K562 (cell line): ENCODE results near the gene HMCN2. TPM values are rescaled to one million over a fixed set of nuclear protein-coding genes. Genes with fewer than 3 reads are reported as not detected.

ENCODE experiments used
- ATAC-seq: fragments of 200-7000 bp; cut with Tn5 transposase; 3 replicates; pipeline ENCODE4 v1.9.1; 2020; ENCODE audit warnings: moderate library complexity
- BruUV-seq: library from RNA; stranded (reverse); fragments of 400-500 nt; replicated peaks from 2 replicates; lab custom pipeline; 2021; lab: Mats Ljungman, UMichigan
- CTCF ChIA-PET: fragments of 300-600 bp; formaldehyde crosslinking; extraction: SDS; loops from one replicate; lab custom pipeline; 2021; ENCODE audit warnings: low intra/inter-chr PET ratio; lab: Yijun Ruan, JAX
- POLR2A ChIA-PET: fragments of 300-600, 350-650 bp; sonication (Branson Sonifier 250); formaldehyde crosslinking; extraction: SDS; loops from one replicate; lab custom pipeline; 2021; ENCODE audit warnings: antibody characterized with exemption, inconsistent platforms; lab: Yijun Ruan, JAX
- DNase-seq, 4 experiments: peaks; one replicate each; pipeline versions ENCODE4 v3.0.0 to v3.0.0-alpha.2; 2011 to 2018; ENCODE audit warnings: low spot score in 3 of 4, mixed read lengths in 3 of 4; ENCODE audit errors: extremely low read depth in 1 of 4
- FAIRE-seq: peaks from 2 replicates; lab custom pipeline; 2011; peaks lifted over from hg19 to GRCh38; lab: Jason Lieb, UNC
- H2AFZ ChIP-seq: 2 replicates; pipeline ENCODE4 v1.6.0; 2011; ENCODE audit warnings: low read depth, low read length, control low read depth, inconsistent platforms
- H3K27ac ChIP-seq: fragments of 200-600 bp; 3 replicates; pipeline ENCODE4 v1.8.0; 2011; ENCODE audit warnings: low read depth, mild to moderate bottlenecking, control low read depth, inconsistent platforms, low read length, moderate library complexity, mixed read lengths; ENCODE audit errors: extremely low read depth
- H3K27me3 ChIP-seq, 2 experiments: fragments of 300-600 bp in 1 of 2; 2 replicates in 1 of 2; 3 replicates in 1 of 2; pipeline versions ENCODE4 v1.6.0 to v1.8.0; 2011; ENCODE audit warnings: inconsistent platforms in 2 of 2, low read length in 2 of 2, mild to moderate bottlenecking in 1 of 2, mixed read lengths in 1 of 2, moderate library complexity in 1 of 2; ENCODE audit not compliant: control insufficient read depth in 2 of 2, insufficient read depth in 2 of 2
- H3K36me3 ChIP-seq: fragments of 300-600 bp; 3 replicates; pipeline ENCODE4 v1.8.0; 2011; ENCODE audit warnings: mild to moderate bottlenecking, low read length, inconsistent platforms; ENCODE audit not compliant: control insufficient read depth, insufficient read depth
- H3K4me1 ChIP-seq, 2 experiments: fragments of 200-600 bp in 1 of 2; replicated peaks in 1 of 2; 2 replicates in 1 of 2; 3 replicates in 1 of 2; pipeline versions ENCODE4 v1.5.1 to v1.8.0; 2011; ENCODE audit warnings: inconsistent platforms in 2 of 2, low read length in 2 of 2, mild to moderate bottlenecking in 1 of 2, mixed read lengths in 1 of 2, moderate library complexity in 1 of 2; ENCODE audit not compliant: control insufficient read depth in 2 of 2, insufficient read depth in 2 of 2
- H3K4me2 ChIP-seq: 2 replicates; pipeline ENCODE4 v1.6.1; 2011; ENCODE audit warnings: low read length, control low read depth, inconsistent platforms, mixed read lengths; ENCODE audit not compliant: insufficient read depth
- H3K4me3 ChIP-seq: fragments of 200-600 bp; sonication (generic), shearing (Covaris generic); 2 replicates; pipeline ENCODE4 v1.5.1; 2016; ENCODE audit warnings: control low read depth, inconsistent platforms
- H3K79me2 ChIP-seq: fragments of 200-600 bp; 3 replicates; pipeline ENCODE4 v1.8.0; 2011; ENCODE audit warnings: low read length, inconsistent platforms; ENCODE audit not compliant: control insufficient read depth, insufficient read depth
- H3K9ac ChIP-seq, 2 experiments: 2 replicates each; pipeline versions ENCODE4 v1.6.0 to v1.6.1; 2011; ENCODE audit warnings: low read depth in 2 of 2, low read length in 2 of 2, control low read depth in 1 of 2, inconsistent platforms in 1 of 2, mild to moderate bottlenecking in 1 of 2, mixed read lengths in 1 of 2; ENCODE audit not compliant: insufficient read depth in 1 of 2
- H3K9me1 ChIP-seq: one replicate; pipeline ENCODE4 v1.6.0; 2011; ENCODE audit warnings: inconsistent platforms, mild to moderate bottlenecking, low read length, moderate library complexity; ENCODE audit not compliant: control insufficient read depth, insufficient read depth
- H3K9me3 ChIP-seq: replicated peaks from 2 replicates; pipeline ENCODE4 v1.5.1; 2011; ENCODE audit warnings: low read depth, low read length, inconsistent platforms; ENCODE audit not compliant: control insufficient read depth, insufficient read depth
- H4K20me1 ChIP-seq: replicated peaks from 2 replicates; pipeline ENCODE4 v1.6.1; 2011; ENCODE audit warnings: low read length, inconsistent platforms, mixed read lengths; ENCODE audit not compliant: control insufficient read depth, insufficient read depth
- MEF2D ChIP-seq: conservative IDR thresholded peaks from 2 replicates; pipeline ENCODE4 v1.6.1; 2016; ENCODE audit warnings: low read depth, missing genetic modification characterization, missing compliant biosample characterization
- NFIC ChIP-seq: fragments of 450-650 bp; IDR thresholded peaks from 2 replicates; pipeline ENCODE4 v1.6.1; 2017; ENCODE audit warnings: mild to moderate bottlenecking, inconsistent platforms
- POLR3G ChIP-seq: IDR thresholded peaks from 2 replicates; pipeline ENCODE4 v1.6.1; 2011; ENCODE audit not compliant: insufficient read length, insufficient replicate concordance; ENCODE audit errors: extremely low read depth
- RB1 ChIP-seq: fragments of 450-650 bp; IDR thresholded peaks from 2 replicates; pipeline ENCODE4 v1.6.1; 2017; ENCODE audit warnings: low read depth, mild to moderate bottlenecking
- SRSF1 ChIP-seq: fragments of 200-400 bp; formaldehyde crosslinking; IDR thresholded peaks from 2 replicates; pipeline ENCODE4 v1.6.1; 2017; ENCODE audit warnings: mild to moderate bottlenecking, low read depth, low read length, moderate library complexity
- ZNF232 ChIP-seq: sonication (generic); formaldehyde crosslinking; IDR thresholded peaks from 2 replicates; pipeline ENCODE4 v1.8.0; 2022; ENCODE audit warnings: mild to moderate bottlenecking, missing genetic modification reagents
- ZNF780A ChIP-seq: fragments of 250-450 bp; sonication (Bioruptor Pico); IDR thresholded peaks from 2 replicates; pipeline ENCODE4 v1.5.0; 2021; ENCODE audit warnings: mild to moderate bottlenecking
- WGBS: fragments of 100-300 bp; shearing (Covaris generic); methylation state at CpG from one replicate; pipeline ENCODE4 v1.1.6; 2016; ENCODE audit warnings: low coverage, mixed read lengths; ENCODE audit not compliant: insufficient coverage; ENCODE audit errors: missing lambda C conversion rate; 5-methylcytosine and 5-hydroxymethylcytosine counted together
- in situ Hi-C: fragments of 300-500 bp; cut with MboI; formaldehyde crosslinking; loops from 4 replicates; pipeline ENCODE4 v1.15.0; 2018; ENCODE audit warnings: inconsistent platforms, mixed read lengths
- intact Hi-C: fragments of 100-400 bp; cut with micrococcal nuclease; formaldehyde crosslinking; loops from 2 replicates; pipeline ENCODE4 v1.14.2; 2022
- polyA plus RNA-seq, 8 experiments: library from polyadenylated mRNA; depleted of rRNA in 4 of 8; stranded (reverse) in 5 of 8; unstranded in 3 of 8; fragments of >200 nt; fragmentation: Nextera tagmentation in 2 of 8; fragmentation: Illumina TruSeq in 1 of 8; extraction: Ambion mirVana in 2 of 8; extraction: Trizol in 1 of 8; gene quantifications; 2 replicates each; pipeline versions ENCODE4 v1.2.1 to v1.2.3, GENCODE V29; 2011 to 2014; ENCODE audit warnings: inconsistent platforms in 1 of 8, missing spikeins in 1 of 8
- total RNA-seq, 7 experiments: library from RNA; depleted of rRNA in 6 of 7; stranded (reverse); fragments of >200 nt in 6 of 7; fragmentation: Illumina TruSeq in 2 of 7; extraction: Trizol in 2 of 7; gene quantifications; 2 replicates each; pipeline versions ENCODE4 v1.2.1 to v1.2.3, GENCODE V29; 2011 to 2021; ENCODE audit warnings: low replicate concordance in 1 of 7
- TF ChIP-seq, protein P1 (sequence below): IDR thresholded peaks from 2 replicates; pipeline ENCODE4 v1.6.1; 2011; ENCODE audit warnings: borderline replicate concordance, low read depth, mild to moderate bottlenecking, moderate library complexity, low read length; ENCODE audit not compliant: insufficient read depth, poor library complexity, severe bottlenecking
- TF ChIP-seq, protein P2 (sequence below): fragments of 250-450 bp; sonication (Bioruptor Pico); IDR thresholded peaks from 2 replicates; pipeline ENCODE4 v1.9.0; 2021; ENCODE audit warnings: mild to moderate bottlenecking, inconsistent platforms

Gene HMCN2
- total and polyA plus RNA-seq, 9 of the 15 experiments (the other 6 are each of a cell fraction or from before 2014, with no cell fraction given), result 0.01 TPM; not detected in 8

DNA sequence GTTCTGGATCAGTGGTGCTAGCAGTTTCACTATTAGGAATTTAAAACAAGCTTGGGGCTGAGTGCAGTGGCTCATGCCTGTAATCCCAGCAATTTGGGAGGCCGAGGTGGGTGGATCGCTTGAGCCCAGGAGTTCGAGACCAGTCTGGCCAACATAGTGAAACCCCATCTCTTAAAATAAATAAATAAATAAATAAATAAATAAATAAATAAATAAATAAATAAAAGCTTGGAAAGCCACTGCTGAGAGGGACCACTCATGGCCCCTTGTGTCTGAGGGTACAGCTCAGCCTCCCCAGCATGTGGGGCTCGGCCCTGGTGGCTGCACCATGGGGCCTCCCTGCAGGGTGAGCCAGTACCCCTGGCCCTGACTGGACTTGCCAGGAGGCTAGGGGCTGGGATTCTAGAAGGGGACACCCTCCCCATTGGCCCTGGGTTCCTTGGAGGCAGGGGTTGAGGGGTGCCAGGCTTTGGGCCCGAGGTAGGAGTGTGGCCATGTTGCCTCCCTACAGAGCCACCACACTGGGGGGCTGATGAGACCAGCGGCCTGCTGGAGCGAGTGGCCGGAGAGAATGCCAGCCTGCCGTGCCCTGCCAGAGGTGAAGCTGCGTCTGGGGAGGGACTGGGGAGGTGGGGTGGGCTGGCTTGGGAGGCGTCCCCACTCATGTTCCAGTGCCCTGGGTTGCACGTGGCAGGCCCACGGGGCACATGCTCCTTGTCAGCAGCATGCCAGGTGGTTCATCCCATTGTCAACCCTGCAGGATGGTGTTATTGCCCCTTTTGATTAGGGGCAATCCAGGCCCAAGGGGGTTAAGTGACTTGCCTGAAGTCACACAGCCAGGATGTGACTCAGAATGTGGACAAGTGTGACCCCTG lies 76.5 kb downstream of the HMCN2 start:
- ATAC-seq (no peak), DNase-seq (no peak), FAIRE-seq (no peak)
- Histone ChIP-seq H3K4me1 (peaks cover 0 to 42% of the 10 kb centered on the region in 2 experiments; a peak in 2 of 5 replicates), H2AFZ (no peak overlapping the region), H3K9me1 (no peaks in the 10 kb centered on the region), H3K27ac (no peak overlapping the region), H3K9ac (no peak overlapping the region), H4K20me1 (no peaks in the 10 kb centered on the region; the same call in 1 of the 2 replicates), H3K36me3 (no peaks in the 10 kb centered on the region; the same call in 2 of the 3 replicates), H3K79me2 (no peaks in the 10 kb centered on the region), H3K27me3 (peaks cover 0 to 21% of the 10 kb centered on the region in 2 experiments; a peak in 3 of 5 replicates), H3K4me2 (no peak overlapping the region), H3K9me3 (no peaks in the 10 kb centered on the region; the same call in 1 of the 2 replicates), H3K4me3 (no peak overlapping the region)
- POLR2A ChIA-PET, result interaction anchor here (0.7 kb wide), 1 partner anchor 224 kb away, joined by 3 read pairs; no protein-coding TSS in a partner anchor
- CTCF ChIA-PET, result interaction anchor here (1.1 to 3.1 kb wide), 2 partner anchors 235 to 458 kb away, joined by 3 to 11 read pairs; no protein-coding TSS in a partner anchor
- TF ChIP-seq NFIC (no peak), SRSF1 (no peak), POLR3G (no peak), MEF2D (tag) (no peak), ZNF232 (no peak), RB1 (no peak), ZNF780A (CRISPR knock-in tag) (no peak)
- TF ChIP-seq, protein P1, sequence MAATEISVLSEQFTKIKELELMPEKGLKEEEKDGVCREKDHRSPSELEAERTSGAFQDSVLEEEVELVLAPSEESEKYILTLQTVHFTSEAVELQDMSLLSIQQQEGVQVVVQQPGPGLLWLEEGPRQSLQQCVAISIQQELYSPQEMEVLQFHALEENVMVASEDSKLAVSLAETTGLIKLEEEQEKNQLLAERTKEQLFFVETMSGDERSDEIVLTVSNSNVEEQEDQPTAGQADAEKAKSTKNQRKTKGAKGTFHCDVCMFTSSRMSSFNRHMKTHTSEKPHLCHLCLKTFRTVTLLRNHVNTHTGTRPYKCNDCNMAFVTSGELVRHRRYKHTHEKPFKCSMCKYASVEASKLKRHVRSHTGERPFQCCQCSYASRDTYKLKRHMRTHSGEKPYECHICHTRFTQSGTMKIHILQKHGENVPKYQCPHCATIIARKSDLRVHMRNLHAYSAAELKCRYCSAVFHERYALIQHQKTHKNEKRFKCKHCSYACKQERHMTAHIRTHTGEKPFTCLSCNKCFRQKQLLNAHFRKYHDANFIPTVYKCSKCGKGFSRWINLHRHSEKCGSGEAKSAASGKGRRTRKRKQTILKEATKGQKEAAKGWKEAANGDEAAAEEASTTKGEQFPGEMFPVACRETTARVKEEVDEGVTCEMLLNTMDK, result no peak
- TF ChIP-seq, protein P2, sequence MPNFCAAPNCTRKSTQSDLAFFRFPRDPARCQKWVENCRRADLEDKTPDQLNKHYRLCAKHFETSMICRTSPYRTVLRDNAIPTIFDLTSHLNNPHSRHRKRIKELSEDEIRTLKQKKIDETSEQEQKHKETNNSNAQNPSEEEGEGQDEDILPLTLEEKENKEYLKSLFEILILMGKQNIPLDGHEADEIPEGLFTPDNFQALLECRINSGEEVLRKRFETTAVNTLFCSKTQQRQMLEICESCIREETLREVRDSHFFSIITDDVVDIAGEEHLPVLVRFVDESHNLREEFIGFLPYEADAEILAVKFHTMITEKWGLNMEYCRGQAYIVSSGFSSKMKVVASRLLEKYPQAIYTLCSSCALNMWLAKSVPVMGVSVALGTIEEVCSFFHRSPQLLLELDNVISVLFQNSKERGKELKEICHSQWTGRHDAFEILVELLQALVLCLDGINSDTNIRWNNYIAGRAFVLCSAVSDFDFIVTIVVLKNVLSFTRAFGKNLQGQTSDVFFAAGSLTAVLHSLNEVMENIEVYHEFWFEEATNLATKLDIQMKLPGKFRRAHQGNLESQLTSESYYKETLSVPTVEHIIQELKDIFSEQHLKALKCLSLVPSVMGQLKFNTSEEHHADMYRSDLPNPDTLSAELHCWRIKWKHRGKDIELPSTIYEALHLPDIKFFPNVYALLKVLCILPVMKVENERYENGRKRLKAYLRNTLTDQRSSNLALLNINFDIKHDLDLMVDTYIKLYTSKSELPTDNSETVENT (CRISPR knock-in tag), result no peak
- in situ Hi-C loops (loop anchor here (25.0 kb wide), 1 partner anchor 680 kb away; the partner anchor contains the start of gene PRRX2), intact Hi-C loops (loop anchor here (2.0 to 10.0 kb wide), 3 partner anchors 97 to 457 kb away; no protein-coding TSS in a partner anchor)
- no TSS peak for BruUV-seq
- WGBS, result 2% methylated on average over 12 of the region's 13 CpGs
